IMR-90 (cell line): Measurements from ENCODE around the gene CYP21A2.
"Not testable (repeated sequence)": the region's sequence is repeated elsewhere in the genome, so short reads cannot be mapped to it uniquely, and the experiment has no call there.

Experiments
- BHLHE40 ChIP-seq: fragments of 150-350 bp; IDR thresholded peaks from 2 replicates; pipeline ENCODE4 v1.6.1; 2016; ENCODE audit warnings: mild to moderate bottlenecking, low read depth, low read length
- CHD1 ChIP-seq: IDR thresholded peaks from 2 replicates; pipeline ENCODE4 v1.6.1; 2012; ENCODE audit warnings: low read depth, low read length, improper control_type of control experiment
- FOS ChIP-seq: fragments of 150-350 bp; IDR thresholded peaks from 2 replicates; pipeline ENCODE4 v1.6.1; 2016; ENCODE audit warnings: low read depth, low read length
- MAZ ChIP-seq: IDR thresholded peaks from 2 replicates; pipeline ENCODE4 v1.6.1; 2012; ENCODE audit warnings: low read depth, mild to moderate bottlenecking, low read length, improper control_type of control experiment, moderate library complexity, borderline replicate concordance
- MXI1 ChIP-seq: IDR thresholded peaks from 2 replicates; pipeline ENCODE4 v1.6.1; 2012; ENCODE audit warnings: low read depth, mild to moderate bottlenecking, low read length, moderate library complexity, borderline replicate concordance
- NFE2L2 ChIP-seq: fragments of 150-350 bp; IDR thresholded peaks from 2 replicates; pipeline ENCODE4 v1.6.1; 2016; ENCODE audit warnings: low read depth, mild to moderate bottlenecking, low read length
- POLR2A ChIP-seq: IDR thresholded peaks from 2 replicates; pipeline ENCODE4 v1.6.1; 2012; ENCODE audit warnings: mild to moderate bottlenecking, low read depth, low read length
- RAD21 ChIP-seq: IDR thresholded peaks from 2 replicates; pipeline ENCODE4 v1.6.1; 2012; ENCODE audit warnings: low read length, improper control_type of control experiment
- RCOR1 ChIP-seq: IDR thresholded peaks from 2 replicates; pipeline ENCODE4 v1.6.1; 2012; ENCODE audit warnings: mild to moderate bottlenecking, low read length, improper control_type of control experiment; ENCODE audit not compliant: insufficient replicate concordance
- RFX5 ChIP-seq: IDR thresholded peaks from 2 replicates; pipeline ENCODE4 v1.8.0; 2012; ENCODE audit warnings: low read depth, mild to moderate bottlenecking, low read length, moderate library complexity
- SMC3 ChIP-seq: fragments of 150-350 bp; IDR thresholded peaks from 2 replicates; pipeline ENCODE4 v1.6.1; 2016; ENCODE audit warnings: low read depth, mild to moderate bottlenecking, antibody characterized with exemption, low read length, moderate library complexity
- TF ChIP-seq, protein P1 (sequence below): conservative IDR thresholded peaks from 2 replicates; pipeline ENCODE4 v1.5.1; 2012; ENCODE audit warnings: mild to moderate bottlenecking, low read depth, low read length, improper control_type of control experiment
- TF ChIP-seq, protein P2 (sequence below): fragments of 150-350 bp; IDR thresholded peaks from 2 replicates; pipeline ENCODE4 v1.6.1; 2017; ENCODE audit warnings: mild to moderate bottlenecking, antibody characterized with exemption, low read length, low read depth
- TF ChIP-seq, protein P3 (sequence below): fragments of 150-350 bp; IDR thresholded peaks from 2 replicates; pipeline ENCODE4 v1.6.1; 2016; ENCODE audit warnings: low read depth, mild to moderate bottlenecking, low read length, moderate library complexity, borderline replicate concordance

DNA sequence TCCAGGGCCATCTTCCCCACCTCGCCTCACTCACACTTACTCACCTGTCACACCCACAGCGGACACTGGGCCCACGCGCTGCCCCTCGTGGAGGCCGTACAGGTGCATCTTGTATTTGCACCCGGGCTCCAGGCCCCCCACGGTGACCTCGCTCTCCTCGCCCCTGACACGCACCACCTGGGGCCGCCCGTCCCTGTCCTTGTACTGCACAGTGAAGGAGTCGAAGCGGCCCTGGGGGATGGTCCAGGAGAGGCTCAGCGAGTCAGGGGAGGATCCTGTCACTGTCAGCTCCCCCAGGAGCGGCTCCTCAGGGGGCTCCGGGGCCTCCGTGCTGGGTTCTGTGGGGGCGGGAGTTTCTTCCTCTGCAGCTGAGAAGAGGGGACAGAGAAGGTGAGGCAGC lies 14.4 kb downstream of the CYP21A2 start:
- not testable (repeated sequence) for TF ChIP-seq POLR2A, NFE2L2, BHLHE40, RCOR1, MXI1, FOS, MAZ, RFX5, CHD1, RAD21, SMC3
- TF ChIP-seq, protein P1, sequence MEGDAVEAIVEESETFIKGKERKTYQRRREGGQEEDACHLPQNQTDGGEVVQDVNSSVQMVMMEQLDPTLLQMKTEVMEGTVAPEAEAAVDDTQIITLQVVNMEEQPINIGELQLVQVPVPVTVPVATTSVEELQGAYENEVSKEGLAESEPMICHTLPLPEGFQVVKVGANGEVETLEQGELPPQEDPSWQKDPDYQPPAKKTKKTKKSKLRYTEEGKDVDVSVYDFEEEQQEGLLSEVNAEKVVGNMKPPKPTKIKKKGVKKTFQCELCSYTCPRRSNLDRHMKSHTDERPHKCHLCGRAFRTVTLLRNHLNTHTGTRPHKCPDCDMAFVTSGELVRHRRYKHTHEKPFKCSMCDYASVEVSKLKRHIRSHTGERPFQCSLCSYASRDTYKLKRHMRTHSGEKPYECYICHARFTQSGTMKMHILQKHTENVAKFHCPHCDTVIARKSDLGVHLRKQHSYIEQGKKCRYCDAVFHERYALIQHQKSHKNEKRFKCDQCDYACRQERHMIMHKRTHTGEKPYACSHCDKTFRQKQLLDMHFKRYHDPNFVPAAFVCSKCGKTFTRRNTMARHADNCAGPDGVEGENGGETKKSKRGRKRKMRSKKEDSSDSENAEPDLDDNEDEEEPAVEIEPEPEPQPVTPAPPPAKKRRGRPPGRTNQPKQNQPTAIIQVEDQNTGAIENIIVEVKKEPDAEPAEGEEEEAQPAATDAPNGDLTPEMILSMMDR = not testable (repeated sequence)
- TF ChIP-seq, protein P2, sequence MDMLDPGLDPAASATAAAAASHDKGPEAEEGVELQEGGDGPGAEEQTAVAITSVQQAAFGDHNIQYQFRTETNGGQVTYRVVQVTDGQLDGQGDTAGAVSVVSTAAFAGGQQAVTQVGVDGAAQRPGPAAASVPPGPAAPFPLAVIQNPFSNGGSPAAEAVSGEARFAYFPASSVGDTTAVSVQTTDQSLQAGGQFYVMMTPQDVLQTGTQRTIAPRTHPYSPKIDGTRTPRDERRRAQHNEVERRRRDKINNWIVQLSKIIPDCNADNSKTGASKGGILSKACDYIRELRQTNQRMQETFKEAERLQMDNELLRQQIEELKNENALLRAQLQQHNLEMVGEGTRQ = not testable (repeated sequence)
- TF ChIP-seq, protein P3, sequence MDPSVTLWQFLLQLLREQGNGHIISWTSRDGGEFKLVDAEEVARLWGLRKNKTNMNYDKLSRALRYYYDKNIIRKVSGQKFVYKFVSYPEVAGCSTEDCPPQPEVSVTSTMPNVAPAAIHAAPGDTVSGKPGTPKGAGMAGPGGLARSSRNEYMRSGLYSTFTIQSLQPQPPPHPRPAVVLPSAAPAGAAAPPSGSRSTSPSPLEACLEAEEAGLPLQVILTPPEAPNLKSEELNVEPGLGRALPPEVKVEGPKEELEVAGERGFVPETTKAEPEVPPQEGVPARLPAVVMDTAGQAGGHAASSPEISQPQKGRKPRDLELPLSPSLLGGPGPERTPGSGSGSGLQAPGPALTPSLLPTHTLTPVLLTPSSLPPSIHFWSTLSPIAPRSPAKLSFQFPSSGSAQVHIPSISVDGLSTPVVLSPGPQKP = not testable (repeated sequence)
